ENCODE results near the gene CHDH.

DNA sequence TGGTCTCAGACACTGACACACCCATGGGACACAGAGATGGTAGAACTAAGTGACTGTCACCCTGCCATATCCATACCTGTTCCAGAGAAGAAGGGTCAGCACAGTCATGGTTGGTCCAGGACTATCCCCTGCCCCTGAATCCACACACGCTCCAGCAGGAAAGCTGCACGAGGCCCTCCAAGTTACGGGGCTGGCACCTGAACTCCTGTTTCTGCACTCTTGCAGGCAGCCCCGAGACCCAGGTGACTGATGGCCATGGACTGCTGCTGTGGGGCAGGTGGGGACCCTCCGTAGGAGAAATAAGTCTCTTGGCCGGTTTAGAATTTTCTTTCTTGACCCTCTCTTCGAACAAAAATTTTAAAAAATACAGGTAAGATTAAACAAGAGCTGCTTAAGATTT is 30.6 kb downstream of the CHDH start:
- TF ChIP-seq, protein P1, sequence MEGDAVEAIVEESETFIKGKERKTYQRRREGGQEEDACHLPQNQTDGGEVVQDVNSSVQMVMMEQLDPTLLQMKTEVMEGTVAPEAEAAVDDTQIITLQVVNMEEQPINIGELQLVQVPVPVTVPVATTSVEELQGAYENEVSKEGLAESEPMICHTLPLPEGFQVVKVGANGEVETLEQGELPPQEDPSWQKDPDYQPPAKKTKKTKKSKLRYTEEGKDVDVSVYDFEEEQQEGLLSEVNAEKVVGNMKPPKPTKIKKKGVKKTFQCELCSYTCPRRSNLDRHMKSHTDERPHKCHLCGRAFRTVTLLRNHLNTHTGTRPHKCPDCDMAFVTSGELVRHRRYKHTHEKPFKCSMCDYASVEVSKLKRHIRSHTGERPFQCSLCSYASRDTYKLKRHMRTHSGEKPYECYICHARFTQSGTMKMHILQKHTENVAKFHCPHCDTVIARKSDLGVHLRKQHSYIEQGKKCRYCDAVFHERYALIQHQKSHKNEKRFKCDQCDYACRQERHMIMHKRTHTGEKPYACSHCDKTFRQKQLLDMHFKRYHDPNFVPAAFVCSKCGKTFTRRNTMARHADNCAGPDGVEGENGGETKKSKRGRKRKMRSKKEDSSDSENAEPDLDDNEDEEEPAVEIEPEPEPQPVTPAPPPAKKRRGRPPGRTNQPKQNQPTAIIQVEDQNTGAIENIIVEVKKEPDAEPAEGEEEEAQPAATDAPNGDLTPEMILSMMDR (IDR thresholded peaks at IDR 0.05), result no peak
- no peak for TF ChIP-seq POLR2A (IDR thresholded peaks at IDR 0.05)

Measured in right lobe of liver (tissue), 4 donors.